T-helper 22 cell (primary cell): ENCODE results near the gene UQCR11.

Experiments
- DNase-seq: peaks from one replicate; pipeline ENCODE4 v3.0.0-alpha.2; 2020; ENCODE audit warnings: low read depth

Gene UQCR11

DNA sequence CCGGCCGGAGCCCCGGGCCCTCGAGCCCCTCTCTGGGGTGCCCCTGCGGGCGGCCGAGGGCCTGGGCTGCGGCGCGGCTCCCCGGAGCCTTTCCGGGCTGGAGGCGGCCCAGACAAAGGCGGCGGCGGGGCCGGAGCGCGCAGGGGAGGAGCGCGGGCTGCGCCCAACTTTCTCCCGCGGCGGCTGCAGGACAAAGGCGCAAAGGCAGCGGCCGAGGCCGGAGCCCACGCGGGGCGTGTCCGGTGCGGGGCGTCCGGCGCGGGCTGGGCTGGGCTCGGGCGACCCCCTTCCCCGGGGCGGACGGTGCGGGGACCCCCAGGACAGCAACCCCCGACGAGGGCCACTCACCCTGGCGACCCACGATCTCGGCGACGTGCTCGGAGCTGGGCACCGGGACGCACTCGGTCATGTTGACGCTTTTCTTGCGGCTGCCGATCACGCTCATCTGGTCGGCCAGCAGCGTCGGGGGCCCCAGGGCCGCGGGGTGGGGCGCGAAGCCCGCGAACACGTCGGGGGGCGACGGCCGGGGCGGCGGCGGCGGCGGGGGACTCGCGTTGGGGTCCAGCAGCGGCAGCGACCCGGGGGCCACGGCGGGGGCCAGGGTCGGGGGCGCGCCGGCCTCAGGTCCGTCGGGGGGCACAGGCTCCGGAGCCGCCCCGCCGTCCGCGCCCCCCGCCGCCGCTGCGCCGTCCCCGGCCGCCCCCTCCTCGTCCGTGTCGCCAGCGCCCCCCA is 38.0 kb downstream of the UQCR11 start:
- DNase-seq: no peak

DNA sequence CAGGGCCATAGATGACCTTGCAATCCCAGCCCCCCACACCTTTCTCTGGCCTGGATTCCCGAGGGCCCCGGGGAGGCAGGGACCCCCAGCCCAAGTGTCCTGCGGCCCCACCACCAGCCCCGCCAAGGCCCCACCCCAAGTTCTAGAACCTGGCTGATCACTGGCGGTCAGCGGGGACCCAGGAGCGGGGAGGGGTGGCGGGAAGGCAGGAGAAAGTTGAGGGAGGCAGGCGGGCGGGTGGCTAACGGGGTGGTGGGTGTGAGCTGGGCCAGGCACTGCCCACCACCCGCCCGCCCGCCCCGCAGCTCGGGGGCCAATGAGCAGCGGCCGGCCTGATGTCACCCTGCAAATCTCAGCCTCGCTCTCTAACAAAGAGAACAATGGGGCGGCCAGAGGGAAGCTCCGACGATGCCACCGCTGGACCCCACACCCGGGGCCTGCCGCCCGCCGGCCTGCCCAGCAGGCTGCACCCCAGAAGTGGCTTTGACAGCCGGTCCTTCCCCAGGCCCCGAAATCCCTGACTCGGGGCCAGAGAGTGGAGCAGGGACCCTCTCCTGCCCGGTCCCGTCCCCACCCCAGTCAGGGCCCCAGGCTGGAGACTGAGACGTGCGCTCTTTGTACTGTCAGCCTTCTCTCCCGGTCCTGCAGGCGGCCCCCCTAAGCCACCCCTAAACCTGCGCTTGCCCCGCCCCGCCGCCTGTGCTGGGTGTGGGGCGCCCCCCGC is 38.7 kb downstream of the UQCR11 start:
- no peak for DNase-seq

DNA sequence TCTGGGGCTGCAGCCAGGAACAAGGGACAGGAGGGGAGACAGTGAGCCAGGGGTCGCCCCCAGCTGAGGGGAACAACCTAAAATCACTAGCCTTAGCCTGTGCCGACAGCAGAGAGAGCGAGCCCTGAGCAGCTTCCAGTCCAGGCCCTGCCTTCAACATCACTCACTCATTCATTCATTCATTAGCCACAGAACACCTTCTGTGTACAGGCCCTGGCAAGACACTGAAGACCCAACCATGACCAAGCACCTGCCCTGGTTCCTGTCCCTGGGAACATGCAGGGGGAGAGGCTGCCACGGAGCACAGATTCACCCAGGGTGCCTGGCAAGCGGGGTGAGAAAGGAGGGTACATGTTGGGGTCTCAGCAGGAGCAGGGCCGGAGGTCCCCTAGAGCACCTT is 42.0 kb downstream of the UQCR11 start:
- no peak for DNase-seq

DNA sequence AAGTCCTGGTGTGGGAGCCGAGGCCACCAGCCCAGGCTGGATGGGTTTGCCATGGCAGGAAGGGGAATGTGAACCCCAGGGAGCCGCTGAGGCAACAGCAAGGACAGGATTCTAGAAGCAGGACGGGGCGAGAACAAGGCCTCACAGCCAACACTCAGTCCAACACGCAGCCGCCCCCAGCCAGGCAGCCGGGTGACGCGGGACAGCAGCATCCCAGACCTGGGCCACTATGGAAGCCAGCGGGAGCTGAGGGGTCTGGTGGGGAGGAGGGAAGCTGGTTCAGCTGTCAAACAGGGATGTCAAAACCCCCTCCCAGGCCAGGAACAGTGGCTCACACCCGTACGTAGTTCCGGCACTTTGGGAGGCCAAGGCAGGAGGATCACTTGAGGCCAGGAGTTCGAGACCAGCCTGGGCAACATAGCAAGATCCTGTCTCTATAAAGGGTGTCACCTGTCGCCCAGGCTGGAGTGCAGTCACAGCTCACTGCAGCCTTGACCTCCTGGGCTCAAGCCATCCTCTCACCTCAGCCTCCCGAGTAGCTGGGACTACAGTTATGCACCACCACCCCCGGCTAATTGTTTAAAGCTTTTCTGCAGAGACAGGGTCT is 43.9 kb downstream of the UQCR11 start:
- no peak for DNase-seq

GRCh38 chr19:1560286-1560882 is 44.9 kb downstream of the UQCR11 start:
- DNase-seq: no peak

GRCh38 chr19:1558552-1558951 is 46.7 kb downstream of the UQCR11 start:
- DNase-seq: no peak

DNA sequence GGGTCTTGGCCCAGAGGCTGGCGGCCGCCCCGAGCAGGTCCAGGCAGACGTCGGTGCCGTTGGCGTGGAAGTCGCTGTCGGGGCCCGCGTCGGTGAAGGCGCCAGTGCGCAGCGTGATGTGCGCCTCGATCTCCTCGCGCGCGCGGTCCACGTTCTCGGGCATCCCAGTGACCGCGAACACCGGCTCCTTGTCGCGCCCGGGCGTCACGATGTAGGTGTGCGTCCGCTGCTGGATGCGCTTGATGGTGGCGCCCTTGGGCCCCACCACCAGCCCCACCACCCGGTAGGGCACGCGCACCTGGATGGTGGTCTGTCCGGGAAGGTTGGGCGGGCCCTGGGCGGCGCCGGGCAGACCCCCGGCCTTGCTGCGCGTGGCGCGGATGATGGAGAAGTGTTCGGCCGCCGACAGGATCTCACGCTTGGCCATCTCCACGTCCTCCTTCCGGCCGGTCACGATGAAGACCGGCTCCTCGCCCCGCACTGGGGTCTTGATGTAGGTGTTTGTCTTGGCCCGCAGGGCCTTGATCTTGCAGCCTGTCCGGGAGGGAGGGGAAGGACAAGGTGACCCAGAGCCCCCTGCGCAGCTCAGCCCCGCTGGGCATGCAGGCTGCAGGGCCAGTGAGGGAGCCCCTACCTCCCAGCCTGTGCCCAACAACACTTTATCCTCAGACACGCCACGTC is 48.7 kb downstream of the UQCR11 start:
- no peak for DNase-seq

- no peak for DNase-seq
Observed at GRCh38 chr19:1555487-1556389, 49.5 kb downstream of the UQCR11 start.

DNA sequence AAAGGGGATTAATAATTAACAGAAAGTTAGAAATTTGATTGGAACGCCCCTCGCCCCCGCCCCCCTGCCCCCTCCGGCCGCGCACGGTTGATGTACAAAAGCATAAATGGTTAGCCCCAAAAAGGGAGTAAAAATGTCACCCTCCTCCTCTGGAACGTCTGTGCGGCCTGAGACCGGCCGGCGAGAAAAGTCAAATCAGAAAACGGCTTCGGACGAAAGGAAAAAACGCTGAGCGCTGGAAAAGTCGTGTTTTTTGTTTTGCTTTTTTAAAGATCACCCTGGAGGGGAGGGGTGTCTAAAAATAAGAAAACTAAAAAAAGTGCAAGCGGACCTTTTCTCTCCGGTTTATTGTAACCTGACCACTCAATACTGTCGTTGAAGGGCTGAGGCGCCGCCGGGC is 50.3 kb downstream of the UQCR11 start:
- DNase-seq: no peak

DNA sequence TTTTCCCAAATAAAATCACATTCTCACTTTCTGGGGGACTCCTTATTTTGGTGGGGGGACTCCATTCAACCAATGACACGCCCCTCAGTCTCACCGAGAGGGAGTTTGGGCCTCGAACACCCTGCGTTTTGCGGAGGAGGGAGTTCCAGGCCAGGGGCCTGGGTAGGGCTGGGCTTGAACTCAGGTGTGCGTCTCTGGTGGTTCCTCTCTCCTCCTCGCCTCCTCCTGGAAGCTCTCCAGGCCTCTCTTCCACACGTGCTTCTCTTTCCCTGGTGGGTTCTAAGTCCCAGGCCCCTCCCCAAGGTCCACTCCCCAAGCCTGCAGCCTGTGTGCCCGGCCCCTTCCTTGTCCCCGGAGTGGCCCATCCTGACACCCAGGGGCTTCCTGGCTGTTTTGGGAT is 51.8 kb downstream of the UQCR11 start:
- DNase-seq: no peak

GRCh38 chr19:1551068-1552040 is 53.9 kb downstream of the UQCR11 start:
- DNase-seq: no peak

- no peak for DNase-seq
Observed at GRCh38 chr19:1549332-1549945, 55.8 kb downstream of the UQCR11 start.
